Posterior vena cava (tissue), 2 donors: Measurements from ENCODE around the gene ZFP3. TPM values are rescaled to one million over a fixed set of nuclear protein-coding genes. Genes with fewer than 3 reads are reported as not detected.
"Not testable (repeated sequence)": the region's sequence is repeated elsewhere in the genome, so short reads cannot be mapped to it uniquely, and the experiment has no call there.

Source experiments
- DNase-seq: peaks from one replicate; pipeline ENCODE4 v3.0.0-alpha.2; 2020; ENCODE audit warnings: low spot score
- intact Hi-C, 2 donors: fragments of 100-400 bp; cut with DNase I; formaldehyde crosslinking; loops; one replicate each; pipeline versions ENCODE4 v1.14.1 to v1.14.2; 2022 to 2023
- long read RNA-seq, 2 donors: library from polyadenylated mRNA; unstranded; transcript quantifications; one replicate each; pipeline ENCODE4 v2.0.0, GENCODE V29; 2020 to 2021
- total RNA-seq, 2 donors: library from RNA; stranded (reverse); fragmentation: NEBNext Ultra II Directional; extraction: Animal tissue kit (Norgen Biotek cat#: 25700); gene quantifications; one replicate each; pipeline ENCODE4 v1.2.1, GENCODE V29; 2021
- donor health status: DM: yes; HTN: yes; CAD: no.
- donor health status: DM: yes; HTN: yes; CAD: no.

Gene ZFP3
- total RNA-seq, result 1 to 10 TPM; 4.1 to 4.6 TPM
- long read RNA-seq, donor 1, partial matches to known transcripts, result 0 of 1 reads
- long read RNA-seq, donor 1, other reads (novel, unspliced or antisense), result 1 of 1 reads
- long read RNA-seq, donor 2, full-length matches to known transcripts, result 4 of 5 reads
- long read RNA-seq, donor 2, partial matches to known transcripts, result 0 of 5 reads
- long read RNA-seq, donor 2, other reads (novel, unspliced or antisense), result 1 of 5 reads

DNA sequence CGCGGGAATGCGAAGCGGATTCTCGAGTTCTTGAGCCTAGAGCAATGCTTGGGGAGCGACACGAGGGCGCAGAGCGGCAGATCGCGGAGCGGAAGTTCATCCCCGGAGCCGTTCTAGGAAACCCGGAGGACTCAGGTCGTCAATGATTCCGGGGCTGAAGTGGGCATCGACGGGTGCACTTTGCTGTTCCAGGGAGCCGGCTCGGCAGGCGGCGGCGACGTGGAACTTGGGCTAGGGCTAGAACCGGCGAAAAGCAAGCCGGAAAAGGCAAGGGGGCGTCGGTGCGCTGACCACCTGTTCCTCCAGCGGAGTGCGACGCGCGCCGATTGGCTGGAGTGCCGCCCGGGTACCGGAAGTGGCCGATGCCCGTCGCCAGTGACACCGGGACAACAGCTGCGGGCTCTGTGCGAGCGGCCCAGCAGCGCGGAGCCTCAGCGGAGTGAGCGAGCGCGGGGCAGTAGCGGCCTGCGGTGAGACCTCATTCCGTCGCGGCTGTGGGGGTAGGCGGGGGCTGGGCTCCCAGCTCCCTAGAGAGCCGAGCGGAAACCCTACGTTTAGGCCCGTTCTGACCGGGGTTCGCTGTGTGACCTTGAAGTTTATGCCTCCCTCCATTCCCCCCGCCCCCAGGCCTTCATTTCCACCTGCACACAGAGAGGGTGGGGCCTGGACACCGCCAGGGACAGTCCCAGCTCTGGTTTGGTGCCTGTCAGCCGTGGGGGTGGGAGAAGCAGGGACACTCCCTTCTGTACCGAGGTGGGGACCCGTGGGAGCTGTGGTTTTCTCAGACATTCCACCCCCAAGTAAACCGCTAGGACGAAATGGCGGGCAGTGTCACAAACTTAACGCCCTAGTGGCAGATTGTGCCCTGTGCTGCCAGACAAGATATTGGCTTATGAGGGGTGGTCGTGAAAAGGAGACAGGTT lies at the start of gene ZFP3:
TSS of gene ZFP3 (plus strand) at position 362 of the 923 bp plus-strand sequence. CDS start 13,038 bp downstream, outside the sequence.
- intact Hi-C loops, result no loop called here
- peak; percentile 96 for DNase-seq

DNA sequence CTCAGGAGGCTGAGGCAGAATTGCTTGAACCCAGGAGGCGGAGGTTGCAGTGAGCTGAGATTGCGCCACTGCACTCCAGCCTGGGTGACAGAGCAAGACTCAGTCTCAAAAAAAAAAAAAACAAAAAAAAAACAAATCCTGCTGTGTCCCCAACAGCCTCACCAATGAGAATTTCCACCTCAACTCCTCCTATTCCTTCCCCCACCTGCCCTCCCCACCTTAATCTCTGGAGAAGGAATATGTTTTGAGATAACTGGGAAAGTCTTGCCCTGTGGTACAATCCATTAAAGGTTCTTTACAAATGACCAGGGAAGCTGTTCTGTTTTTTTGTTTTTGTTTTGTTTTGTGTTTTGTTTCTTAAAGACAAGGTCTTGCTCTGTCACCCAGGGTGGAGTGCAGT lies 48.1 kb upstream of the ZFP3 start:
- intact Hi-C loops, DNase-seq: not testable (repeated sequence)

DNA sequence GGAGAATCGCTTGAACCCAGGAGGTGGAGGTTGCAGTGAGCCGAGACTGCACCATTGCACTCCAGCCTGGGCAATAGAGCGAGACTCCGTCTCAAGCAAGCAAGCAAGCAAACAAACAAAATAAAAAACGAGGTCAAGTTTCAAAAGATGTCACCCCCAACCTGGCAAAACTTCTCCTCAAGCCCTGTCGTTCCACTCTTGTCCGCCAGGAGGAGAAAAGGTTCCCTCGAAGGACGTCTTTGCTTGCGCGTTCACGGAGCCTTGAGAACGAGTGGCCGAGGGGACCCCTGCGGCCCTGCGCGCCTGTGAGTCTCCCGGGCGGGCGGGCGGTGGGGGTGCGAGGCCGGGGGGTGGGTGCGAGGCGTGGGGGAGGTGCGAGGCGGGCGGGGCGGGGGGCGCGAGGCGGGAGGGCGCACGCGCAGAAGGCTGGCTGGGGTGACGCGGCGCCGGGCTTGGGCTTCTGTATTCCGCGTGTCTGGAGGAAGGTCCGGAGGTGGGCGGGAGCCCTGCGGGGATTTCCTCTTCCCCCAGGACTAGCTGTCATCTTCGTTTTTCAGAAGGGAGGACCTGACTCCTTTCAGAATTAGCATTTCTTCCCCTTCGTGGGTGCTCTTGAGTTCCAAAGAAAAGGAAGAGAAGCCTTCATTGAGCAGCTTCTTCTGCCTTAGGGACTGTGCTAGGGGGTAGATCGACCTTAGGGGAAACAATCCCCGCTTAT lies 46.7 kb upstream of the ZFP3 start:
- intact Hi-C loops, result no loop called here
- DNase-seq, result peak; percentile 93

DNA sequence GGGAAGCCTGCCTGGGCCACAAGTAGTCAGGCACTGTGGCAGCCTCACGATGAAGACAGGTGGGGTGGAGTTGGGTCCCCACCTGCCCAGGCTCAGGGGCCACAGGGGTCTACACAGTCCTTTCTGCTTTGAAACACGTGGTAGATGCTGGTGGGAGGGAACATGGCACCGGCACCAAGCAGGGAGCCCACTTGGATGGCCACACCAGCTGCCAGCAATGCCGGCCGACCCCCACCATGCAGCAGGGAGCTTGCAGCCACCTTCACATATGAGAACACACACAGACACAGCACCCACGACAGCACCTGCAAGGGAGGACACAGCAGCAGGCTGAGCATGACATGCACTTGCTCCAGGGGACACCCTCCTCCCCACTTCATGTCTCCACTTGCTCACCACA lies 45.4 kb upstream of the ZFP3 start:
- intact Hi-C loops, result no loop called here

DNA sequence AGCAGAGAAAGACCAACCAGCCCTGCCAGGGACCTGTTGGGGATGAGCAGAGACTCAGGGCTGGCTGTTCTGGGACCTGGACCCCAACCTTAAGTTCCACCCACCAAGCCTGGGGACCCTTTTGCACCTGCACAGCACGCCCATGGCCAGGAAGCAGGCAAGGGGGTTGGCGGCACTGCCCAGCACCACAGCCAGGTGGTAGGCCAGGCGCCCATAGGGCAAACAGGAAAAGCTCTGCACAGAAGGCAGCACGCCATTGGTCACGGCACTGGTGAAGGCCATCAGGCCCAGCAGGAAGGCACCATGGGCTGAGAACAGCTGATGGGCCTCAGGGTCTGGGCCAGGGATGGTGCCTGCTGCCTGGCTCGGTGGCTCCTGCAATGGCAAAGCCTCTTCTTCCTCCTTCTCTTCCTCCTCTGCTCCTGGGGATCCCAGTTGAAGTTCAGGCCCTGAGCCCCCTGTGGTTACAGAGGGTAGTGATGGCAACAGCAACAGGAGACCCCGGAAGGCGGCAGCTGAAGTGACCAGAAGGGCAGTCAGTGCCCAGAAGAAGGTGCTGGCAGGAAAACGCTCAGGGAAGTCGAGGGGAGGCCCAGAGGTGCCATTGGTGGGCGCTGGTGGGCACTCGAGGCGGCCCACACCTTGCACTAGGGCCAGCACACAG lies 44.8 kb upstream of the ZFP3 start:
- no peak for DNase-seq
- intact Hi-C loops, result no loop called here

More for the DNA sequence above, 45.4 kb upstream of the ZFP3 start:
- no peak for DNase-seq

DNA sequence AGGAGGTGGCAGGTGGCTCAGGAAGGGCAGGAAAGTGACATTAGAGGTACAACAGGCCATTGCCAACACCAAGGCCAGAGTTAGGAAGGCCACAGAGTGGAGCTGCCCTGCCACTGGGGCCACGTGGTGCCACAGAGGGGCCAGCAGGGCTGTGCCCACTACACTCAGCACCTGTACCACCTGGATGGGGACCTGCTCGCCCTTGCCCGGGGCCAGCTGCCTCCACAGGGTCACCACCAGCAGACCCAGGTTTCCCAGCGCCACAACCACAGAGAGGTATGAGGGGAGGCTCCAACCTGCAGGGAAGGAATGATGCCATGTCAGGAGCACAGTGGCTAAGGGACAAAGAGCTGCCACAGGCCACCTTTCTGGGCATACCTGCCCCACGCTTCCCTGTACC lies 44.2 kb upstream of the ZFP3 start:
- DNase-seq, result no peak
- intact Hi-C loops, result no loop called here

DNA sequence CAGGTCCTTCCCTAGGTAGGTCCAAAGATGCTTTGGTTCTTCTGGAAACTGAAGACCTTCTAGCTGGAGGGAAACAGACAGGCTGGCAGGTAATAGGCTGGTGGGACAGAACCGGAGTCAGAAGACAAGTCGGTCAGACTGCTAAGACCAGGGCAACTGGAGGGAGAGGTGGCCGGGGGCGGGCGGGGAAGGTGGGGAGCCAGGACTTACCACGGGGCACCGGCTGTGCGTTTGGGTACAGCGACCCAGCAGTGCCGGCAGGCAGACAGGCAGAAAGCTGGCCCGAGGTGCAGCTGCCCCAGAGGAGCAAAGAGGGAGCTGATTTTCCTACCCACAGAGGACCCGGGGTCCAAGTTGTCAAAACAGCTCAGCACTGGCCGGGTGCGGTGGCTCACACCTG lies 43.6 kb upstream of the ZFP3 start:
- intact Hi-C loops, result no loop called here
- no peak for DNase-seq

DNA sequence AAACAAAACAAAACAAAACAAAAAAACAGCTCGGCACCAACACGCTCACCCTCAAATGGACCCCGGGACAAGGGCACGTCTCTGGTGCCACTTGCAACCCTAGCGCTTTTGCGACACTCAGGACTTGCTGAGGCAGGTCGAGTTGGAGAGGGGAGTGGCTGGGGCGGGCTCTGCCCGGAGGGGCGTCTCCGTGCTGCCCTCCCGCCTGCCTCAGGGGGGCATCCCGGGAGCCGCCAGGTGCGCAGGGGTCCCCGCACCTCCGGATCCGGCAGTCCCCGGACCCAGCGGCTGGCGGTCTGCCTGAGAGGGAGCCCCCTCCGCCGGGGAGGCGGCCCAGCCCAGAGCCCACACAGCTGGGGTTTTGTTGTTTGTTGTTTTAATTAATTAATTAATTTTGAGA lies 43.0 kb upstream of the ZFP3 start, which contains the start of gene SLC52A1:
TSS of gene SLC52A1 (minus strand) at position 112 of the 400 bp plus-strand sequence. CDS start 820 bp downstream, outside the sequence.
- DNase-seq, result no peak
- intact Hi-C loops, result no loop called here

DNA sequence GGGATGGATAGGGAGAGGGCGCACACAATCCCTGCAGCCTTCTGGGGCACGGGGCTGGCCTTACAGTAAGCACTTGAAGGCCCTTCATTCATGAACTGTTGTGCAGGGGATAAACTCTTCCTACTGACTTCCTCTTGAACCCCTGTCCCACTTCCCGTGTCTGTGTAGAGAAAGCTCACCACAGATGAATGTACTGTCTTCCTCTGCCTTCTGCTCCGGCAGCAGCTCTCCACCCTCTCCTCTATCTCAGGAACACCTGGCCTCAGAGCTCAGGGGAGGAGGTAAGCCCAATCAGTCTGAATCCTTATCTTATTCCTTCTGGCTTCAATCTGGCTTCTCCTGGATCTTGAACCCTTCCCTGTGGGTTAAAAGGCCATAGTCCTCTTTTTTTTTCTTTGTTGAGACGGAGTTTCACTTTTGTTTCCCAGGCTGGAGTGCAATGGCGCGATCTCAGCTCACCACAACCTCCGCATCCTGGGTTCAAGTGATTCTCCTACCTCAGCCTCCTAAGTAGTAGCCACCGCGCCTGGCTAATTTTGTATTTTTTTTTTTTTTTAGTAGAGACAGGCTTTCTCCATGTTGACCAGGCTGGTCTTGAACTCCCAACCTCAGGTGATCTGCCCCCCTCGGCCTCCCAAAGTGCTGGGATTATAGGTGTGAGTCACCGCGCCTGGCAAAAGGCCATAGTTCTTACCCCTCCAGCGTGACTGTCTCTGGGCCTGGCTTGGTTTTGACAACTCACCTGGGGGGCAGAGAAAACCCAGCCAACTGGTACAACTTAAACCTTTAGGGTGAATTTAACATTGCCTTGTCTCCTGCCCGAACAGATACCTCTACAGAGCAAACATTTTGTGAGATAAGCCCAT lies 35.9 kb upstream of the ZFP3 start:
- intact Hi-C loops, result no loop called here
- DNase-seq, result no peak

DNA sequence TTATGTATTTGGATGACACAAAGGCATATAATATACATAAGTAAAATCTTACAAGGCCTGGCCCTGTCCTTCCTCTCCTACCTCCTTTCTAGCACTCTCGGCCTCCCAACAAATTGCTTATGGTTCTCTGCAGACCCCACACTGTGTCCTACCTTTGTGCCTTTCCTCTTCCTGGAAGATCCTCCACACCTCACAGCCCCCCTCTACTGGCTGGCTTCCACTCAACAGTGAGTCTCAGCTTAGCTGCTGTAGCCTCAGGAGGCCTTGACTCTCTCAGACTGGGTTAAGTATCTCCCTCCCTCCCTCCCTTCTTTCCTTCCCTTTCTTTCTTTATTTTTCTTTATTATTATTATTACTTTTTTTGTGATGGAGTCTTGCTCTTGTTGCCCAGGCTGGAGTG lies 34.7 kb upstream of the ZFP3 start:
- DNase-seq, result no peak

DNA sequence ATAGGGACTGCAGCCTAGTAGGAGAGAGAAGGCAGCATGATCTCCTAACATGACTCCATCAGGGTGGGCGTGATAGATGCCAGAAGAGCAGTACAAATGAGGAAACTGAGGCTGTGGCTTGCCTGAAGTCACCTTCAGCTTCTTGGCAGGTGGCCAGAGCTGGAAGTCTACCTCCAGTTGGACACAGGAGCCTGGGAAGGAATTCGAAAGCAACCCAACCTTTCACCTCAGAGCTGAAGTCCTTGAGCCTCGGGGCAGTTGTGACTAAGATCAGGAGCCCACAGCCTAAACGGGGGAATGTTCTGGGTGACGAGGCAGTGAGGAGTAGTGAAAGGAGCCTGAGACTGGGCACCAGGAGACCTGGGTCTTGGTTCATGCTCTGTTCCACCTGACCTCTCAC lies 33.6 kb upstream of the ZFP3 start:
- intact Hi-C loops, result no loop called here
- DNase-seq, result no peak

More for the DNA sequence above, 34.7 kb upstream of the ZFP3 start:
- intact Hi-C loops, result no loop called here

DNA sequence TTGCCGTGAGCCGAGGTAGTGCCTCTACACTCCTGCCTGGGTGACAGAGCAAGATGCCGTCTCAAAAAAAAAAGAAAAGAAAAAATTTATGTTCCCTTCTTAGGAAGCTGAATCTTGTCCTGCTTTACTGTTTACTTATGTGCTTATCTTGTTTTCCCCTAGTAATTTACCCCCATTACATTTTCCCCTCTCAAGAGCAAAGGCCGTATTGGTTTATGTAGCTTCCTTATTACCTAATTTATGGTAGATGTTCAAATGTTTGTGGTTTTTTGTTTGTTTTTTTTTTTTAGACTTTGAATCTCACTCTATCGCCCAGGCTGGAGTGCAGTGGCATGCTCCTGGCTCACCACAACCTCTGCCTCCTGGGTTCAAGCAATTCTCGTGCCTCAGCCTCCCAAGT lies 32.8 kb upstream of the ZFP3 start:
- intact Hi-C loops, result no loop called here
- no peak for DNase-seq

DNA sequence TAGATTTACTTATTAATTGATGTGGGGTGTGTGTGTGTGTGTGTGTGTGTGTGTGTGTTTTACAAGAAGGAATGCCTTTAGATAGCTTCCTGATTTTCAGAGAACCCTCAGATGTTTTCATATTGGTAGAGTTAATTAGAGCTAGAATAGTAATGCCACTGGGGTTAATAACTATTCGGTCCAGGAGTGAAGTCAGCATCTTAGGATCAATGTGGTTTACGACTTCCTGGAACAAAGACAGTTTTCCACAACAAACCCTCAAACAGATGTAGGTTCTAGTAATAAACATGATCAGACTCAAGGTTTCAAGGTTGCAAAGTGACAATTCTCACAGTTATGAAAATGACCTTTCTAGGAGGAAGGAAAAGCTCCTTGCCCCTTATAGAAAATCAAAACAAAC lies 30.8 kb upstream of the ZFP3 start:
- DNase-seq, result no peak
- intact Hi-C loops, result no loop called here

DNA sequence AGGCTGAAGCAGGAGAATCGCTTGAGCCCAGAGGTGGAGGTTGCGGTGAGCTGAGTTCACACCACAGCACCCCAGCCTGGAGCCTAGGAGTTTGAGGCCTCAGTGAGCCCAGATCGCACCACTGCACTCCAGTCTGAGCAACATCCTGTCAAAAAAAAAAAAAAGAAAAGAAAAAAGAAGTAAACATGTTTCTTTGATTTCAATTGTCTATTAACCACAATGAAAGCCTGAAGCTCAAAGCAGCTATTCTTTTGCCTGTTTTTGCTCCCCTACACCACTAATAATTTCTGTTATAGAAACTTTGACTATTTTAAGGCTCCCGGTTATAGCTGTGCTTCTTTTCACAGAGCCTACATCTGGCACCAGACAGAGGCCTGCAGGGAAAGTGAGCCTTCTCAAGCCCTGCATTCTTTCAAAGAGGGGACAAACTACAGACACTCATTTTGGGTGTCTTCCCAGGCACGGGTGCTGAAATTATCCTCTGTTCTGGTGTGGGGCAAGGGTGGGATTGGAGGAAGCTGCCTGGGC lies 28.9 kb upstream of the ZFP3 start:
- intact Hi-C loops, result no loop called here

DNA sequence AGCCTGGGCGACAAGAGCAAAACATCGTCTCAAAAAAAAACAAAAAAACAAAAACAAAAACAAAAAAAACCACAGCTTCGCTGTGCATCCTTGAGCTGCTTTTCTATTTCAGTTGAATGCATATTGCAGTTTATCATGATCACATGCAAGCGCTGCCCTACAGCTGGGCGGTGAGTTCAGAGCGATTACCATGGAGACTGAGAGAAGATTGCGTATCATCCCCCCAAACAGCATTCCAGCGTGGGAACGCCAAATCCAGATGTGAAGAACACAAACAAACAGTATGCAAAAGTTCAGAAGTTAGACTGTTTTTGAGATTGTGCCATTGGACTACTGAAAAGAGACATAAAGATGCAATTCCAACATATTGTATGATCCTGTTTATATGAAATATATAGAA lies 28.0 kb upstream of the ZFP3 start:
- intact Hi-C loops, result no loop called here
- DNase-seq, result no peak

More for the DNA sequence above, 28.9 kb upstream of the ZFP3 start:
- no peak for DNase-seq

DNA sequence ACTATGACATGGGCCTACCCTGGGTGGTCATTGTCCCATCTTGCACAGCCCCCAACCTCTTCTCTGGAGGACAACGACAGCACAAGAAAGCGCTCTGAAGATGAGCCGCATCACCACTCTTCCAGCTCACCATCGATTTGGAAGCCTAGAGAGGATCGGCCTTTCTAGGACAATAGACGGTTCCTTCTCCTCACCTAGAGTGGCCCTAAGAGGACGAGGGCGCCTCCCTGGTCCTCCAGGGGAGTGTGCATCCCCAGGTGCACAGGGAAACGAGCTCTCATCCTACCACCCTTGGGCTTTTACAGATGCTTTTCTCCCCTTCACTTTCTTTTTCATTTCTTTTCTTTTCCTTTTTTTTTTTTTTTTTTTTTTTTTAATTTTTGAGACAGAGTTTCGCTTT lies 22.7 kb upstream of the ZFP3 start:
- DNase-seq, result no peak
- intact Hi-C loops, result no loop called here

DNA sequence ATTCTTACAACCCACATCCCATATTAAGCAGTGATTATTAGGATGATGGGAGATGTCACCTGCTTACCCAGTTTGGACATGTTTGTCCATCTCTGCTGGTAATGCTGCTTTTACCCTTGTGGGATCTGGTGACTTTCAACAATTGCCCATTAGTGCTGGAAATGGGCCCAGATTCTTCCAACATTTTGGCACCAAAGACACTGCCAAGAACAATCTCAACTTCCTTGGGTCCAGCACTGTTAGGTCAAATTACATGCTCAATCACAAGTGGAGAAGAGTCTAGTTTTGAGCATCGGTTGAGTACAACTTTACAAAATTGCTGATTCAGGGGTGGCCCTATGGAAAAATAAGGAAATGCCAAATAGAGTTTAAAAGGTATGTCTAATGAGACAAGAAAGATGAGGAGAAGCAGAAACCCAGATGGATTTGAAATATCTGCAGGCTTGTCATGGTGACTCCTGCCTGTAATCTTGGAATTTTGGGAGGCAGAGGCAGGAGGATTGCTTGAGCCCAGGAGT lies 13.0 kb upstream of the ZFP3 start:
- DNase-seq, result no peak
- intact Hi-C loops, result loop anchor here (10.0 kb wide), 1 partner anchor 160 kb away; the partner anchor contains the start of gene CHRNE (in 2 of the 2)

DNA sequence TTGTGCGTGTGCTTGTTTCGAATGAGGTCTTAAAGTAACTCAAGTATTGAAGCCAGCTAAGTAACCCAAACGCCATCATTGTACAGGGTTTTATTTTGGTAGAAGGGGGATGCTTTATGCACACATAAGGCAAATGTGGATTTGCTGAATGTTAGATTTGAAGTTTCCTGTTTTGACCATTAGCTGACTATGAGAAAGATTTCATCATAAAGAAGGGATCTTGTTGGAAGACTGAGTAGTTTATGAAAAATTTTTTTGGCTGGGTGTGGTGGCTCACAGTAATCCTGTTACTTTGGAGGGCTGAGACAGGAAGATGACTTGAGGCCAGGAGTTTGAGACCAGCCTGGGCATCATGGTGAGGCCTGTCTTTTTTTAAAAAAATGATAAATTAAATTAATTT lies 10.0 kb upstream of the ZFP3 start:
- no peak for DNase-seq
- intact Hi-C loops, result loop anchor here (10.0 kb wide), 1 partner anchor 163 kb away; the partner anchor contains the start of gene CHRNE (in 2 of the 2)
